SK-N-SH (cell line): ENCODE results near the gene GRK5. TPM values are rescaled to one million over a fixed set of nuclear protein-coding genes. Genes with fewer than 3 reads are reported as not detected.

ENCODE experiments used
- CTCF ChIA-PET: fragments of 300-600, 350-600 bp; formaldehyde crosslinking; extraction: SDS; loops from one replicate; lab custom pipeline; 2021; lab: Yijun Ruan, JAX
- POLR2A ChIA-PET: fragments of 350-600 bp; sonication (Branson Sonifier 250); formaldehyde crosslinking; extraction: SDS; loops from one replicate; lab custom pipeline; 2020; ENCODE audit warnings: antibody characterized with exemption, inconsistent platforms; lab: Yijun Ruan, JAX
- DNase-seq: peaks from one replicate; pipeline ENCODE4 v3.0.0; 2012
- H2AFZ ChIP-seq: fragments of 200-600 bp; sonication (generic); 2 replicates; pipeline ENCODE4 v1.8.1; 2016; ENCODE audit warnings: antibody characterized with exemption, mild to moderate bottlenecking, low read depth
- H3F3A ChIP-seq: fragments of 200-600 bp; sonication (generic); replicated peaks from 2 replicates; pipeline ENCODE3; 2016; ENCODE audit warnings: antibody characterized with exemption, mild to moderate bottlenecking; ENCODE audit not compliant: insufficient read depth
- H3K27ac ChIP-seq, 2 experiments: fragments of 200-500 bp in 1 of 2; fragments of 200-600 bp in 1 of 2; sonication (Bioruptor generic) in 1 of 2; sonication (generic), shearing (Covaris generic) in 1 of 2; 2 replicates each; pipeline versions ENCODE4 v1.5.1 to v1.6.1; 2014 to 2016; ENCODE audit warnings: low read depth in 2 of 2, inconsistent platforms in 1 of 2, low read length in 1 of 2, mild to moderate bottlenecking in 1 of 2, mixed read lengths in 1 of 2
- H3K27me3 ChIP-seq: fragments of 200-600 bp; sonication (generic), shearing (Covaris generic); 2 replicates; pipeline ENCODE4 v1.6.1; 2016; ENCODE audit warnings: mixed run types; ENCODE audit not compliant: insufficient read depth
- H3K36me3 ChIP-seq, 2 experiments: fragments of 200-500 bp in 1 of 2; fragments of 200-600 bp in 1 of 2; sonication (Bioruptor generic) in 1 of 2; sonication (generic) in 1 of 2; replicated peaks in 1 of 2; 2 replicates each; pipeline versions ENCODE3 to v1.5.1; 2014 to 2016; ENCODE audit warnings: low read length in 1 of 2, mild to moderate bottlenecking in 1 of 2; ENCODE audit not compliant: insufficient read depth in 2 of 2, control insufficient read depth in 1 of 2
- H3K4me1 ChIP-seq, 2 experiments: fragments of 200-500 bp in 1 of 2; fragments of 200-600 bp in 1 of 2; sonication (Bioruptor generic) in 1 of 2; sonication (generic), shearing (Covaris generic) in 1 of 2; 2 replicates each; pipeline versions ENCODE4 v1.5.1 to v1.6.1; 2014 to 2016; ENCODE audit warnings: low read depth in 1 of 2, low read length in 1 of 2, mixed run types in 1 of 2; ENCODE audit not compliant: insufficient read depth in 2 of 2, control insufficient read depth in 1 of 2
- H3K4me2 ChIP-seq: fragments of 200-600 bp; sonication (generic), shearing (Covaris generic); 2 replicates; pipeline ENCODE4 v1.6.1; 2017; ENCODE audit warnings: mixed run types
- H3K4me3 ChIP-seq, 2 experiments: fragments of 200-500 bp in 1 of 2; fragments of 200-600 bp in 1 of 2; sonication (Bioruptor generic) in 1 of 2; sonication (generic), shearing (Covaris generic) in 1 of 2; 2 replicates each; pipeline versions ENCODE4 v1.5.1 to v1.8.1; 2014 to 2016; ENCODE audit warnings: low read depth in 2 of 2, inconsistent platforms in 1 of 2, low read length in 1 of 2, mild to moderate bottlenecking in 1 of 2, mixed read lengths in 1 of 2, moderate library complexity in 1 of 2
- H3K79me2 ChIP-seq: fragments of 200-600 bp; sonication (generic); 2 replicates; pipeline ENCODE4 v1.8.1; 2017; ENCODE audit warnings: mild to moderate bottlenecking; ENCODE audit not compliant: insufficient read depth
- H3K9ac ChIP-seq: fragments of 200-600 bp; sonication (generic); 2 replicates; pipeline ENCODE4 v1.6.1; 2017; ENCODE audit warnings: mixed run types
- H3K9me2 ChIP-seq: fragments of 200-600 bp; sonication (generic); 2 replicates; pipeline ENCODE4 v1.6.1; 2017; ENCODE audit warnings: mixed run types
- H3K9me3 ChIP-seq: fragments of 200-600 bp; sonication (generic); 2 replicates; pipeline ENCODE4 v1.6.1; 2017; ENCODE audit warnings: mixed run types, mild to moderate bottlenecking, moderate library complexity
- H4K20me1 ChIP-seq: fragments of 200-600 bp; sonication (generic); 2 replicates; pipeline ENCODE4 v1.6.1; 2017; ENCODE audit warnings: mild to moderate bottlenecking, mixed run types; ENCODE audit not compliant: insufficient read depth
- FOXJ3 ChIP-seq: sonication (generic); formaldehyde crosslinking; IDR thresholded peaks from 2 replicates; pipeline ENCODE4 v1.5.1; 2020; ENCODE audit warnings: mild to moderate bottlenecking, missing genetic modification reagents
- FOXM1 ChIP-seq: IDR thresholded peaks from 2 replicates; pipeline ENCODE4 v1.4.0; 2012; ENCODE audit warnings: low read depth, mild to moderate bottlenecking
- GABPA ChIP-seq: IDR thresholded peaks from 2 replicates; pipeline ENCODE4 v1.4.0; 2012; ENCODE audit warnings: low read depth, mild to moderate bottlenecking
- IRF3 ChIP-seq: fragments of 150-350 bp; IDR thresholded peaks from 2 replicates; pipeline ENCODE4 v1.6.1; 2016; ENCODE audit warnings: mild to moderate bottlenecking, low read depth, low read length
- JUND ChIP-seq: IDR thresholded peaks from 2 replicates; pipeline ENCODE4 v1.4.0; 2012
- MEF2A ChIP-seq: IDR thresholded peaks from 2 replicates; pipeline ENCODE4 v1.4.0; 2012; ENCODE audit warnings: low read depth, borderline replicate concordance
- NFIC ChIP-seq: IDR thresholded peaks from 2 replicates; pipeline ENCODE4 v1.4.0; 2012; ENCODE audit warnings: borderline replicate concordance
- NRF1 ChIP-seq: IDR thresholded peaks from 2 replicates; pipeline ENCODE4 v1.6.1; 2012; ENCODE audit warnings: low read depth, mild to moderate bottlenecking, low read length
- PBX3 ChIP-seq: IDR thresholded peaks from 2 replicates; pipeline ENCODE4; 2012
- POLR2AphosphoS5 ChIP-seq: IDR thresholded peaks from 2 replicates; pipeline ENCODE4 v1.6.1; 2012; ENCODE audit warnings: low read depth, low read length
- RAD21 ChIP-seq: IDR thresholded peaks from 2 replicates; pipeline ENCODE4 v1.6.1; 2012; ENCODE audit warnings: mild to moderate bottlenecking, low read length
- RCOR1 ChIP-seq: fragments of 150-350 bp; IDR thresholded peaks from 2 replicates; pipeline ENCODE4 v1.6.1; 2017; ENCODE audit warnings: antibody characterized with exemption, low read length
- REST ChIP-seq: IDR thresholded peaks from 2 replicates; pipeline ENCODE4 v1.6.1; 2012; ENCODE audit warnings: mild to moderate bottlenecking, low read depth, low read length, moderate library complexity
- RXRA ChIP-seq: IDR thresholded peaks from 2 replicates; pipeline ENCODE4 v1.4.0; 2012; ENCODE audit warnings: low read depth, mild to moderate bottlenecking, borderline replicate concordance
- TAF1 ChIP-seq: IDR thresholded peaks from 2 replicates; pipeline ENCODE4 v1.6.1; 2012; ENCODE audit warnings: low read depth, mild to moderate bottlenecking, low read length, moderate library complexity, borderline replicate concordance
- USF1 ChIP-seq: IDR thresholded peaks from 2 replicates; pipeline ENCODE4 v1.4.0; 2012; ENCODE audit warnings: low read depth, borderline replicate concordance
- YY1 ChIP-seq: IDR thresholded peaks from 2 replicates; pipeline ENCODE4 v1.4.0; 2012; ENCODE audit warnings: low read depth, mild to moderate bottlenecking
- ZBTB33 ChIP-seq: IDR thresholded peaks from 2 replicates; pipeline ENCODE4 v1.4.0; 2012; ENCODE audit warnings: low read depth, borderline replicate concordance
- WGBS: methylation state at CpG from one replicate; pipeline ENCODE4 v1.1.6; 2017; ENCODE audit warnings: low lambda C conversion rate; 5-methylcytosine and 5-hydroxymethylcytosine counted together
- polyA plus RNA-seq, 3 experiments: library from polyadenylated mRNA; depleted of rRNA; stranded (reverse); fragments of >200 nt; gene quantifications; 2 replicates each; pipeline ENCODE4 v1.2.3, GENCODE V29; 2012

GRK5 gene
- polyA plus RNA-seq, 1 of the 3 experiments (the other 2 are of a cell fraction), result 12.1 TPM

- H3K9me2 ChIP-seq, result no peaks in the 10 kb centered on the region
- H3K36me3 ChIP-seq, result peaks cover 0 to 10% of the 10 kb centered on the region in 2 experiments
- H3K4me3 ChIP-seq, result no peak overlapping the region
- POLR2A ChIA-PET, result no interaction called here
- H4K20me1 ChIP-seq, result no peaks in the 10 kb centered on the region
- H3K4me2 ChIP-seq, result no peak overlapping the region
- CTCF ChIA-PET, result interaction anchor here (0.7 kb wide), 1 partner anchor 12 kb away, joined by 3 read pairs; no protein-coding TSS in a partner anchor
- no peaks in the 10 kb centered on the region for H3F3A ChIP-seq
- TF ChIP-seq YY1 (no peak), NFIC (no peak), REST (no peak), RCOR1 (no peak), NRF1 (no peak), MEF2A (no peak), TAF1 (no peak), USF1 (no peak)
- TF ChIP-seq, all 33 proteins: peak for 0
- Histone ChIP-seq H3K4me1 (no peaks in the 10 kb centered on the region), H3K27me3 (no peaks in the 10 kb centered on the region), H3K9me3 (no peaks in the 10 kb centered on the region), H2AFZ (no peak overlapping the region), H3K79me2 (no peaks in the 10 kb centered on the region), H3K27ac (no peak overlapping the region), H3K9ac (no peak overlapping the region)
- no peak for DNase-seq
- WGBS, result 90% methylated on average over 12 of the region's 19 CpGs
These were observed 295.3 kb downstream of the GRK5 start for GRCh38 chr10:119502618-119503155.

- Histone ChIP-seq H3K79me2 (no peaks in the 10 kb centered on the region), H2AFZ (no peak overlapping the region), H3K9ac (no peak overlapping the region), H4K20me1 (no peaks in the 10 kb centered on the region), H3K4me1 (no peaks in the 10 kb centered on the region), H3K27ac (no peak overlapping the region), H3K4me2 (no peak overlapping the region), H3K27me3 (no peaks in the 10 kb centered on the region), H3F3A (no peaks in the 10 kb centered on the region), H3K9me3 (no peaks in the 10 kb centered on the region), H3K4me3 (no peak overlapping the region), H3K36me3 (peaks cover 0 to 10% of the 10 kb centered on the region in 2 experiments), H3K9me2 (no peaks in the 10 kb centered on the region)
- no peak for DNase-seq
- 97% methylated on average over 5 of the region's 5 CpGs for WGBS
- ChIA-PET CTCF (no interaction called here), POLR2A (no interaction called here)
- TF ChIP-seq GABPA (no peak), FOXM1 (no peak), ZBTB33 (no peak), USF1 (no peak), POLR2AphosphoS5 (no peak), IRF3 (no peak), JUND (no peak), FOXJ3 (CRISPR knock-in tag) (no peak), NRF1 (no peak), PBX3 (no peak), MEF2A (no peak), RAD21 (no peak), RXRA (no peak)
These were observed 296.4 kb downstream of the GRK5 start for GRCh38 chr10:119503821-119504220.
